T-helper 1 cell treated with Interleukin-12 subunit alpha and Interleukin-12 subunit beta and Interleukin-4 antibody, amounts not matched to agents 30 μg/mL and 1 μg/mL, for 36 hours (primary cell): Measurements from ENCODE around the gene DCUN1D3.
"Not testable (repeated sequence)": the region's sequence is repeated elsewhere in the genome, so short reads cannot be mapped to it uniquely, and the experiment has no call there.

Source experiments
- H3K27ac Mint-ChIP-seq: one replicate; pipeline ENCODE4 v1.8.0; 2021; ENCODE audit warnings: mild to moderate bottlenecking, mixed read lengths
- H3K27me3 Mint-ChIP-seq: one replicate; pipeline ENCODE4 v1.8.0; 2021; ENCODE audit warnings: low read depth, mixed read lengths
- H3K36me3 Mint-ChIP-seq: one replicate; pipeline ENCODE4 v1.8.0; 2021; ENCODE audit warnings: low read depth, mixed read lengths
- H3K4me1 Mint-ChIP-seq: one replicate; pipeline ENCODE4 v1.8.0; 2021; ENCODE audit warnings: low read depth, mixed read lengths
- H3K4me3 Mint-ChIP-seq: one replicate; pipeline ENCODE4 v1.8.0; 2021; ENCODE audit warnings: mild to moderate bottlenecking, moderate library complexity, mixed read lengths
- H3K9me3 Mint-ChIP-seq: one replicate; pipeline ENCODE4 v1.8.0; 2021; ENCODE audit warnings: mixed read lengths

The DCUN1D3 gene

GRCh38 chr16:20900299-20901067 lies at the start of gene DCUN1D3, which contains the start of gene LYRM1:
TSS of gene DCUN1D3 (minus strand) at chr16:20900358. CDS start at chr16:20862538, 37,820 bp downstream.
TSS of gene LYRM1 (plus strand) at chr16:20900771. CDS start at chr16:20915556, 14,785 bp downstream.
- Mint-ChIP-seq H3K4me1 (peaks cover 61% of the 10 kb centered on the region), H3K4me3 (peak within 1 kb of the TSS; percentile 94), H3K27ac (peak within 1 kb of the TSS; percentile 98), H3K9me3 (no peaks in the 10 kb centered on the region), H3K27me3 (no peaks in the 10 kb centered on the region), H3K36me3 (peaks cover 28% of the 10 kb centered on the region)

GRCh38 chr16:20949660-20950059 lies 49.5 kb upstream of the DCUN1D3 start:
- Mint-ChIP-seq H3K4me1 (peaks cover 13% of the 10 kb centered on the region), H3K4me3 (no peak overlapping the region), H3K27me3 (peaks cover 14% of the 10 kb centered on the region), H3K36me3 (no peaks in the 10 kb centered on the region), H3K9me3 (no peaks in the 10 kb centered on the region), H3K27ac (no peak overlapping the region)

- Mint-ChIP-seq H3K4me1 (peaks cover 22% of the 10 kb centered on the region), H3K9me3 (no peaks in the 10 kb centered on the region), H3K27ac (no peak overlapping the region), H3K36me3 (peaks cover under 1% of the 10 kb centered on the region), H3K27me3 (peaks cover 12% of the 10 kb centered on the region), H3K4me3 (no peak overlapping the region)
These were observed 48.3 kb upstream of the DCUN1D3 start for GRCh38 chr16:20948444-20948843.

GRCh38 chr16:20946015-20946629 lies 46.0 kb upstream of the DCUN1D3 start:
- H3K27ac Mint-ChIP-seq = peak overlapping the region; percentile 93

GRCh38 chr16:20945575-20945875 lies 45.4 kb upstream of the DCUN1D3 start:
- H3K9me3 Mint-ChIP-seq, H3K4me3 Mint-ChIP-seq, H3K36me3 Mint-ChIP-seq, H3K27me3 Mint-ChIP-seq: not testable (repeated sequence)
- H3K4me1 Mint-ChIP-seq = peaks cover 42% of the 10 kb centered on the region
- peak overlapping the region; percentile 93 for H3K27ac Mint-ChIP-seq

More at GRCh38 chr16:20946015-20946629, 46.0 kb upstream of the DCUN1D3 start:
- H3K27me3 Mint-ChIP-seq = peaks cover 12% of the 10 kb centered on the region
- H3K9me3 Mint-ChIP-seq = no peaks in the 10 kb centered on the region
- H3K36me3 Mint-ChIP-seq = peaks cover 1% of the 10 kb centered on the region
- peaks cover 37% of the 10 kb centered on the region for H3K4me1 Mint-ChIP-seq
- no peak overlapping the region for H3K4me3 Mint-ChIP-seq

- Mint-ChIP-seq H3K36me3 (peaks cover 1% of the 10 kb centered on the region), H3K4me3 (no peak overlapping the region), H3K27me3 (peaks cover 5% of the 10 kb centered on the region), H3K27ac (peak overlapping the region; percentile 93), H3K9me3 (no peaks in the 10 kb centered on the region), H3K4me1 (peaks cover 43% of the 10 kb centered on the region)
These were observed 44.9 kb upstream of the DCUN1D3 start for GRCh38 chr16:20944861-20945574.

- Mint-ChIP-seq H3K4me3 (no peak overlapping the region), H3K27me3 (no peaks in the 10 kb centered on the region), H3K36me3 (peaks cover 1% of the 10 kb centered on the region), H3K4me1 (peaks cover 50% of the 10 kb centered on the region), H3K9me3 (no peaks in the 10 kb centered on the region), H3K27ac (no peak overlapping the region)
These were observed 42.1 kb upstream of the DCUN1D3 start for GRCh38 chr16:20942256-20942655.

- Mint-ChIP-seq H3K4me3 (no peak overlapping the region), H3K9me3 (no peaks in the 10 kb centered on the region), H3K4me1 (peaks cover 50% of the 10 kb centered on the region), H3K36me3 (peaks cover 1% of the 10 kb centered on the region), H3K27ac (peak overlapping the region; percentile 73), H3K27me3 (no peaks in the 10 kb centered on the region)
These were observed 41.4 kb upstream of the DCUN1D3 start for GRCh38 chr16:20941636-20941926.

- H3K4me1 Mint-ChIP-seq = peaks cover 48% of the 10 kb centered on the region
- H3K27ac Mint-ChIP-seq = peak overlapping the region; percentile 73
- no peak overlapping the region for H3K4me3 Mint-ChIP-seq
- peaks cover 1% of the 10 kb centered on the region for H3K36me3 Mint-ChIP-seq
- no peaks in the 10 kb centered on the region for H3K9me3 Mint-ChIP-seq
- H3K27me3 Mint-ChIP-seq = no peaks in the 10 kb centered on the region
These were observed 40.9 kb upstream of the DCUN1D3 start for GRCh38 chr16:20940871-20941635.

GRCh38 chr16:20939611-20940010 lies 39.5 kb upstream of the DCUN1D3 start:
- Mint-ChIP-seq H3K4me3 (no peak overlapping the region), H3K4me1 (peaks cover 38% of the 10 kb centered on the region), H3K27me3 (no peaks in the 10 kb centered on the region), H3K27ac (no peak overlapping the region), H3K36me3 (peaks cover 1% of the 10 kb centered on the region), H3K9me3 (no peaks in the 10 kb centered on the region)

- Mint-ChIP-seq H3K4me1 (peaks cover 30% of the 10 kb centered on the region), H3K27me3 (no peaks in the 10 kb centered on the region), H3K27ac (peak overlapping the region; percentile 60), H3K4me3 (no peak overlapping the region), H3K36me3 (peaks cover under 1% of the 10 kb centered on the region), H3K9me3 (no peaks in the 10 kb centered on the region)
These were observed 38.3 kb upstream of the DCUN1D3 start for GRCh38 chr16:20938426-20938825.

- no peaks in the 10 kb centered on the region for H3K9me3 Mint-ChIP-seq
- no peaks in the 10 kb centered on the region for H3K36me3 Mint-ChIP-seq
- no peaks in the 10 kb centered on the region for H3K27me3 Mint-ChIP-seq
- H3K4me1 Mint-ChIP-seq = peaks cover 25% of the 10 kb centered on the region
- H3K27ac Mint-ChIP-seq = no peak overlapping the region
- no peak overlapping the region for H3K4me3 Mint-ChIP-seq
These were observed 37.6 kb upstream of the DCUN1D3 start for GRCh38 chr16:20937736-20938135.

- H3K4me3 Mint-ChIP-seq = no peak overlapping the region
- H3K9me3 Mint-ChIP-seq = no peaks in the 10 kb centered on the region
- peaks cover 2% of the 10 kb centered on the region for H3K36me3 Mint-ChIP-seq
- no peak overlapping the region for H3K27ac Mint-ChIP-seq
- no peaks in the 10 kb centered on the region for H3K27me3 Mint-ChIP-seq
- H3K4me1 Mint-ChIP-seq = peaks cover 2% of the 10 kb centered on the region
These were observed 33.4 kb upstream of the DCUN1D3 start for GRCh38 chr16:20933589-20933988.

GRCh38 chr16:20931066-20931600 lies 31.0 kb upstream of the DCUN1D3 start:
- H3K4me1 Mint-ChIP-seq = no peaks in the 10 kb centered on the region
- peaks cover 5% of the 10 kb centered on the region for H3K36me3 Mint-ChIP-seq
- H3K4me3 Mint-ChIP-seq = no peak overlapping the region
- no peak overlapping the region for H3K27ac Mint-ChIP-seq
- no peaks in the 10 kb centered on the region for H3K9me3 Mint-ChIP-seq
- no peaks in the 10 kb centered on the region for H3K27me3 Mint-ChIP-seq
